Measurements from ENCODE around the gene SYTL4.
"Not testable (repeated sequence)": the region's sequence is repeated elsewhere in the genome, so short reads cannot be mapped to it uniquely, and the experiment has no call there.

SYTL4 gene

DNA sequence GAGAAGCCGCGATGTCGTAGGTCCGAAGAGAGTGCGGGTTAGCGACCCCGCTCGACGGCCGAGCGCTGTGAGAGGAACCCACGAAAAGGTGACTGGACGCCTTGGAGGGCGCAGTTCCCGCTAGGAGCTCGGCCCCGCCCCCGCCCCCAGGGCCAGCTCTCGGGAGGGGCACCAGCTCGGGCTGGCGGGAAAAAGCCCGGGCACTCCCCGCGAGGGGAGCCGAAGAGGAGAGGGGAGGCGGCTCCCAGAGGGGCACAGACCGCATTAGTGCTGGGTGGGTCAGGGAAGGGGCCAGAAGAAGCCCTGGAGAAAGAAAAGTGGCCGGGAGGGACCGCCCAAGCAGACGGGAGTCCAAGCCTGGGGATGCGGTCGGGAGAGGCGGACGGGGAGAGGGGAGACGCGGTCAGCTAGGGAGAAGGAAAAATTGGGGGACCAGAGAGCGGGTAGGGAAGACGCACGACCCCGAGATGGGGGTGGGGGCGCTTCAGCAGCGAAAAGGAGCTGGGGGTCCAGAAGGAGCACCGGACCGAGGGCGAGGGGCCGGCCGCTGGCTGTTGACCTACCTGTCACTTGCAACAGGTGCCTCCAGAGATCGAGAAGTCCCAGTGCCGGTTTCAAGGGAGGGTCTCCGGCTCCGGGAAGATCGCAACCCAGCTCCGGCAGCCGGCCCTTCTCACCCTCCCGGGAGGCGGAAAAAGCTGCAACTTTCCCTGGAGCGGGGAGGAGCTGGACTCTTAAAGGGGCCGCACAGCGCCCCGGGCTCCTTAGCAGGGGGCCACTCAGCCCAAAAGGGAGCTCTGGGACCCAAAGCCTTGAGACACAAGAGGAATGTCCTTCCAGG is at the start of gene SYTL4:
Gene SYTL4 (minus strand): TSS at position 681 of the 841 bp plus-strand sequence. CDS start 30,084 bp downstream, outside the sequence.
- no peak for DNase-seq (ENCODE audit: low read depth)

GRCh38 chrX:100769439-100769838 is 37.5 kb upstream of the SYTL4 start:
- not testable (repeated sequence) for DNase-seq (ENCODE audit: low read depth)

DNA sequence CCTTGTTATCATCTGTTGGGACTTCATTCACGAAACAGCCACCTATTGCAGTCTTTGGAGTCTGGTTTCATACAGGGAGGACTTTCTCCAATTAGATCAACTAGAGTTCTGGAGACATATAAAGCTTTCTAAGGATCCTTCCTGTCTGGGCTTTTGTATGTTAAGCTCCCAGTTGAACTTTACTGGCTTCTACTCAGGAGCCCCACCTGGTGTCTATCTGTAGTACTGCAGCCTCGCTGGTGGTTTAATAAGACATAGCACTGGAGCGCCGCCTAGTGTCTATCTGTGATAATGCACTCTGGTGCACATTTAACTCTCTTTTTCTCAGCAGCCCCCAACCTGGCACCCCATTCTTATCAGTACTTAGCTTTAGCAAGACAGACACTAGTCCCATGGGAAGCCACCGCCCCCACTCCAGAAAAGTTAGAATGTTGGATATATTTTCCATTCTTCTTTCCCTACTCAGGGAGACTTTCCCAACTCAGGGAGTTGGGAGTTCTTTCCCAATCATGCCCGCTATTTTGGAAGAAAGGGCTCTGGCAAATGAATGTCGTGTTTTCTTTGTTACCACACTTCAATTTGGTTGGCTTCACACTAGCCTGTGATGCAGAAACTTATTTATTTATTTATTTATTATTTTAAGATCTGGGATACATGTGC is 36.9 kb upstream of the SYTL4 start:
- peak; percentile 42 for DNase-seq (ENCODE audit: low read depth)

- no peak for DNase-seq (ENCODE audit: low read depth)
Measured at GRCh38 chrX:100750883-100751282, 19.0 kb upstream of the SYTL4 start.

GRCh38 chrX:100748108-100748507 is 16.2 kb upstream of the SYTL4 start:
- no peak for DNase-seq (ENCODE audit: low read depth)

DNA sequence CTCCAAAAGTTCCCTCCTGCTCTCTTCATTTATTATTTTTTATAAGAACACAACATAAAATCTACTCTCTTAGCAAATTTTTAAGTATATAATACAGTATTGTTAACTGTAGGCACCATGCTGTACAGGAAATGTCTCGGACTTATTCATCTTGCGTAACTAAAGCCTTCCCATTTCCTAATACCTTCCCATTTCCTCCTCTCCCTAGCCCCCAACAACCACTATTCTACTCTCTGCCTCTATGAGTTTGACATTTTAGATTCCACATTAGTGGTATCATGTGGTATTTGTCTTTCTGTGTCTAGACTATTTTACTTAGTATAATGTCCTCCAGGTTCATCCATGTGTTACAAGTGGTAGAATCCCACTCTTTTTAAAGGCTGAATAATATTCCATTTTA is 15.8 kb upstream of the SYTL4 start:
- no peak for DNase-seq (ENCODE audit: low read depth)

DNA sequence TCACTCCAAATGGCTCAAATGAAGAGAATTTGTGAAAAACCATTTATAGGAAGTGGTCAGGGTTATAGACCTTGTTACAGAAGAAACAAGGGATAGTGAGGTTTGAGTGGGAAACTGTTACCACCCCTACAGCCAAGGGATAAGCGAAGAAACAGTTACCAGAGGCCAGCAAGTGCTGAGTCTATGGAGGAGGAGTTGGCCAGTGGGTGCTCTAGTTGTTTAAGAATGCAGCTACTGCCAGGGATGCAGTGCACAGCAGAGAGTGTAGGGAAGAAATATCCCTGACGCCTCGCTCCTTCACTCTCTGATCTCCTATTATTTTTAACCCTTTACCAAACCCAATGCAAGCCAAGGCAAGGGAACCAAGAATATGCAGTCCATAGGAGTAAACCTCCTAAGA is 15.2 kb upstream of the SYTL4 start:
- DNase-seq (ENCODE audit: low read depth): no peak

- no peak for DNase-seq (ENCODE audit: low read depth)
Measured at GRCh38 chrX:100745806-100746537, 14.1 kb upstream of the SYTL4 start.

DNA sequence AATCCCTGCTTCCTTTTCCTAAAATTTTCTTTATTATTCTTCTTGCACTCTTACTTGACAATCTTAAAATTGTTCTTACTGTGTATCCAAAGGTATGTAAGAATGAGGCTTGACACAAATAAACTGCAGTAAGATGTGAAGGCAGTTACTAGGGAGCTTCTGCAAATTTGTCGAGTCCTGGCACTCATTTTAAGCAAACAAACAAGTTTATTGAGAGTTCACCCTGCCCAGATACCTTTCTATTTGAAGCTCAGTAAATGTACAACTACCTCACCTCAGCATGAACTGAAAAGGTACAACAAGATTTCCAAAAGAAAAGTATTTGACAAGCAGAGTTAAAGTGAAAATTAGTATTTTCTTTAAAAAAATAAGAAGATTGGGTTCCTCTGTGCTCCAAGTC is 13.3 kb upstream of the SYTL4 start:
- DNase-seq (ENCODE audit: low read depth): no peak

- DNase-seq (ENCODE audit: low read depth): no peak
Measured at GRCh38 chrX:100743009-100743607, 11.2 kb upstream of the SYTL4 start.

- not testable (repeated sequence) for DNase-seq (ENCODE audit: low read depth)
Measured at GRCh38 chrX:100724006-100724405, 7.9 kb downstream of the SYTL4 start.

DNA sequence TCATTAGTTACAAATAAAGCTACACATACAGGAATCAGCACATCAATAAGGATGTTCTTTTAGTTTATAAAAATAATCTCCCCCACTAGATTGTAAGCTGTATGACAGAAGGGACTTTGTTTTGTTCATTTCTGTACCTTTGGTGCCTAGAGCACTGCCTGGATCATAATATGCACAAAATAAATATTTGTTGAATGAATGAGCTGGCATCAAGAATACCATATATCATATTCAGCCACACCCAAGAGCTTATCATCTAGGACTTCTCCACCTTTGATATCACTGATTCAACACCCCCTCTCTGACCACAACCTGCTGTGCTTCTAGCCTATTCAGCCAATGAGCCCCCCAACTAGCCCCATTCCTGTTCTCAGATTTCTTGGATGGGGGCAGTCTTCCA is 10.6 kb downstream of the SYTL4 start:
- DNase-seq (ENCODE audit: low read depth): no peak

DNA sequence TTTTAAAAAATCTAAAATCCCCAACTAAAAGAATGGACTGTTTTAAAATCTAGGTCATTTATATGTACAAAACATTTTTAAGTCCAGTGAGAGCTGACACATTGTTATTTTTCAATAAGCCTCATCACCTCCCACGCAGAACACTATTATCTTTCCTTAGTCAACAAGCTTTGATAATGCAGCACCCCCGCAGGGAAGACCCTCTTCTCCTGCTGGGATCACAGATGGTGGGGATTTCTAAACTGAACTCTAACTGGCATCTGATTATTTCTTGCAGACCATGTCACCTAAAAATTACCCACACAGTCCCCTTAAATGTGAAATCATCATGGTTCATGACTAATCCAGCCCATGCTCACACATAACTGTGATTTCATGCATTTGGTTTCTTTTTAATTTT is 11.6 kb downstream of the SYTL4 start:
- no peak for DNase-seq (ENCODE audit: low read depth)

GRCh38 chrX:100719139-100719538 is 12.8 kb downstream of the SYTL4 start:
- no peak for DNase-seq (ENCODE audit: low read depth)

DNA sequence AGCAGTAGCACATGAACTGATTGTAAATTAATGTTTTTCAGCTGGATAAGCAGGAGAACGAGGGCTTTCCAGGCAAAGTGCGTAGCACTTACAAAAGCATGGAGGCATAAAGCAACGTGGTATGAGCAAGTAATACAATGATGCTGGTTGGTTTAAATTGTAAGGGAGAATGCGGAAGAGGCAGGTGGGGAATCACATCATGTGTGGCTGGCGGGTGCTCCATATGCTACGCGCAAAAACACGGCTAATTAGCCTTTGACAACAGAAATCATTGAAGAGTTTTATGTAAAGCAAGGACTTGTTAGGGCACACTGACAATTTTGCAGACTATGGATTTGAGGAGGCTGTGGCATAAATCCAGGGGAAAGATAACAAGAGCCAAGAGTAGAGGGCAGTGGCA is 14.6 kb downstream of the SYTL4 start:
- DNase-seq (ENCODE audit: low read depth): no peak

- DNase-seq (ENCODE audit: low read depth): no peak
Measured at GRCh38 chrX:100710816-100711215, 21.1 kb downstream of the SYTL4 start.

DNA sequence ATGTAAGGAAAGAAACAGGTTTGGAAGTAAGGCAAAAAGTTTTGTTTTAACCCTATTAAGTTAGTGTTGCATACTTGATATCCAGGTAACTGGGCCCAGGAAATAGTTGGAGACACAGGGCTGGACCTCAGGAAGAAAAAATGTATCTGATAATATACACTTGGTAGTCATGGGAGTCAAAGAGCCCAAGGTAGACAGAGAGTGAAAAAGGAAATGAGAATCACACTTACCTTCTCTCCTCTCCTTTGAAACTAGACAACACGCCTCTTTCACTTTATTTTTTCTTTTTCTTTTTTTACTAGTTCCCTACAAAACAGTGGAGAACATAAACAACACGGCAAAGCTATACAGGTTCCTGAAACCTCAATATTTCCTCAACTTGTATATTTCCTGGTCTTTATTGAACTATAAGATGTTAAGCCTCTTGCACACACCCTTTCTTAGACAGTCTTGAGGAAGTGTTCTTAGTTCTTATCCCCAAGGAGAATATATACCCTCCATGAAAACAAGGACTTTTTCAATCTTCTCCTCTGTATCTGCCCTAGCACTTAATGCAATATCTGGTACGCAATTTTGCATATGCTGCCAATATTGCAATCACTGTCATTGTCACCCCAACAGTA is 27.2 kb downstream of the SYTL4 start:
- no peak for DNase-seq (ENCODE audit: low read depth)

DNA sequence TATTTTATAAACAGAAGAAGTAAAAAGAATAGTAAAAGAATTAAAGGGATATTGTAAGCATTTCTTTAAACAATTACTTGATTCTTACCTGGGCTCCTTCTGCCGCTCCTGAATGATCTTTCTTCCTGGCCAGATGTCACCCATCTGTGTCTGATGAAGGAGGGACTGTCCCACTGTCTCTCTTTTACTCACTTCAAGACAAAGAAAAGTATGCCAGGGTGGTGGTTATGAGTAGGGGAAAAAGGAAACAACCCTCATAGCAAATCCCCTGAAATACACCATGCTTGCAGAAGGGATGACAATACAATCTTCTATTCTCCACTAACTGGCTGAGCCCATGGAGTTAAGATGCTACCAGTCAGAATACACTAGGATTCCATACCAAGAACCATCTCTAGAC is 31.1 kb downstream of the SYTL4 start:
- DNase-seq (ENCODE audit: low read depth): no peak

DNA sequence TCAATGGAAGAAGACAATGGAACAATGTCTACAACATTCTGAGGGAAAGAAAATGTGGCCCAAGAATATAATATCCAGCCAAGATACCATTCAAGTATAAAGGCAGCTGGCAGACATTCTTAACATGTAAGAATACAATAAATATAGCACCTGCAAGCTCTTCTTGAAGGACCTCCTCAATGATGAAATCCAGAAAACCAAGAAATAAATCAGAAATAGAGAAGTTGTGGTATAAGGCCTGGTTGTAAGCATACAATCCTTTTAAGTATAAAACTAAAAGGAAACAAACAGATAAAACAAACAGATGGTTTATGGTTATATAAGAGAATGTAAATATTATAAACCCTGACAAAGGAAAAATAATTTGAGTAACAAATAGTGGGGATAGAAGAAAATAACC is 33.4 kb downstream of the SYTL4 start:
- no peak for DNase-seq (ENCODE audit: low read depth)

DNA sequence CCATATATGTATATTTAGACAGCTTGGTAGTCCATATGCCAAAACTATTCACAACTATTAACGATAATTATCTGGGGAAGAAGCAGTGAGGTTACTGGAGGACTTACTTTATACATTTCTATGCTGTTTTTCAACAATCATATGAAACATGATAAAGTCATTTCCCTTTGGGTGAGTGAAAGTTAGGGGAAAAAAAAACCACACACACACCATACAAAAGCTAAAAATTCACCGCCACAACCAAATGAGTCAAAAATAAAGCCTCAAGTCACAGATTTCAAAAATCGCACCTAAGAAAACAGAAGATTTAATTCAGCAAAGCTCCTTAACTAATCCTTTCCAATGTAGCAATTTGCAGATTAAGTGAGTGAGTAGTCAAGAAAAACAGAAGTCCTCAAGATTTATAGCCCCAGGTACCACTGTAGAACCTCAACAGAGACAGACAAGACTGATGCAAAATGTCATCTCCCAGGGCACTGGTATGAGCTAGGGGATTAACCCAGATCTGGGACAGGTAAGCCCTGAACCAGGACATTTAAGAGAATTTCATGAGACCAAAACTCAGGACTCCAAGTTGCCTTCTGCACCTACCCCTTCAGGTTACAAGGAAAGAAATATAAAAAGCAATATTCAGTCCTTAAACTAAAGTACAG is 35.1 kb downstream of the SYTL4 start:
- DNase-seq (ENCODE audit: low read depth): no peak

- no peak for DNase-seq (ENCODE audit: low read depth)
Measured at GRCh38 chrX:100695991-100696390, 35.9 kb downstream of the SYTL4 start.
